LNCaP clone FGC (cell line): Measurements from ENCODE around the gene TRIM43B.
"Not testable (repeated sequence)": the region's sequence is repeated elsewhere in the genome, so short reads cannot be mapped to it uniquely, and the experiment has no call there.

Source experiments
- DNase-seq: peaks from one replicate; pipeline ENCODE4 v3.0.0-alpha.2; 2011; ENCODE audit warnings: low read depth
- H3K4me3 ChIP-seq: 2 replicates; pipeline ENCODE4 v1.5.1; 2011; ENCODE audit warnings: mild to moderate bottlenecking, low read depth, low read length, control low read depth
- TF ChIP-seq, protein P1 (sequence below): IDR thresholded peaks from 2 replicates; pipeline ENCODE4 v1.5.1; 2012; ENCODE audit warnings: mild to moderate bottlenecking; ENCODE audit not compliant: control insufficient read depth, insufficient read depth; ENCODE audit errors: extremely low read depth

TRIM43B gene

DNA sequence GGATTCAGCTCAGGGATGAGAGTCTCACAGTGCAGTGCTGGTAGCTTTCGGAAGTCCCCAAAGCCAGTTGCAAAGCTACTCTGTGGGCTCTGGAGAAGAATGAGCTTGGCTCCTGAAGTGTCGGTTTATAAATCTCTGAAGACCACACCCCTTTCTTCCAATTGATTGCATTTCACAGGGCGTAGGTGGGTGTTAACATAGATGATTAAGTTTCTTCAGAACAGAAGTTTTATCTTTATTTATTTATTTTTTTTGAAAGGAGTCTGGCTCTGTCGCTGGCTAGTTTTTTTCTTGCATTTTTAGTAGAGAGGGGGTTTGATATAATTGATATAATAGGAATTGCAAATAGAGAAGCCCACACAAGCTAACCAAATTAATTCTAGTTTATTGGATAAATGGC lies at the start of gene TRIM43B:
Gene TRIM43B, minus strand, starts transcription at position 101 of the 400 bp plus-strand sequence. CDS start 2,040 bp downstream, outside the sequence.
- DNase-seq: not testable (repeated sequence)

DNA sequence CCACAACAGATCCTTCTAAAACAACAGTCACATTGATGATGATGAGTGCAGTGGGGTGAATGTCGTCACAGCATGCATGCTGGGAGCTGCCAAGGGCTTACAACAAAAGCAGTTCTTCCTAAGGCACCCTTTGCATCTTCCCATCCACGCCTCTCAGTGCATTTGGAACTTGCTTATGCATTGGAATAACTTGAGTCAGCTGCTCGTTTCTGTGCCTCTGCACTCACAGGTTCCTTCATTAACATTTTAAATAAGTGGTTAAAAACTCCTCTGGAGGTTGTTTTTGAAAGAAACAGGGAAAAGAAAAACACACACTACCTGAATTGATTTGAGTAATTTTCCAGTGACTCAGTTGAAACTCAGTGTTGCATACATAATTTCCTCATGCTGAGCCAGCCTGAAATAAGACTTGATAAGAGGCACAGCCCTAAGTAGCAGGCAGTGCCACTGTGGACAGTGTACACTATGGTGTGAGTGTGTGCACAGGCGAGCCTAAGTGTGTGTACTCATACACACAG lies 46.8 kb upstream of the TRIM43B start:
- DNase-seq: no peak
- no peak overlapping the region for H3K4me3 ChIP-seq
- TF ChIP-seq, protein P1, sequence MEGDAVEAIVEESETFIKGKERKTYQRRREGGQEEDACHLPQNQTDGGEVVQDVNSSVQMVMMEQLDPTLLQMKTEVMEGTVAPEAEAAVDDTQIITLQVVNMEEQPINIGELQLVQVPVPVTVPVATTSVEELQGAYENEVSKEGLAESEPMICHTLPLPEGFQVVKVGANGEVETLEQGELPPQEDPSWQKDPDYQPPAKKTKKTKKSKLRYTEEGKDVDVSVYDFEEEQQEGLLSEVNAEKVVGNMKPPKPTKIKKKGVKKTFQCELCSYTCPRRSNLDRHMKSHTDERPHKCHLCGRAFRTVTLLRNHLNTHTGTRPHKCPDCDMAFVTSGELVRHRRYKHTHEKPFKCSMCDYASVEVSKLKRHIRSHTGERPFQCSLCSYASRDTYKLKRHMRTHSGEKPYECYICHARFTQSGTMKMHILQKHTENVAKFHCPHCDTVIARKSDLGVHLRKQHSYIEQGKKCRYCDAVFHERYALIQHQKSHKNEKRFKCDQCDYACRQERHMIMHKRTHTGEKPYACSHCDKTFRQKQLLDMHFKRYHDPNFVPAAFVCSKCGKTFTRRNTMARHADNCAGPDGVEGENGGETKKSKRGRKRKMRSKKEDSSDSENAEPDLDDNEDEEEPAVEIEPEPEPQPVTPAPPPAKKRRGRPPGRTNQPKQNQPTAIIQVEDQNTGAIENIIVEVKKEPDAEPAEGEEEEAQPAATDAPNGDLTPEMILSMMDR: no peak

More for the DNA sequence above, at the start of gene TRIM43B:
- not testable (repeated sequence) for H3K4me3 ChIP-seq

DNA sequence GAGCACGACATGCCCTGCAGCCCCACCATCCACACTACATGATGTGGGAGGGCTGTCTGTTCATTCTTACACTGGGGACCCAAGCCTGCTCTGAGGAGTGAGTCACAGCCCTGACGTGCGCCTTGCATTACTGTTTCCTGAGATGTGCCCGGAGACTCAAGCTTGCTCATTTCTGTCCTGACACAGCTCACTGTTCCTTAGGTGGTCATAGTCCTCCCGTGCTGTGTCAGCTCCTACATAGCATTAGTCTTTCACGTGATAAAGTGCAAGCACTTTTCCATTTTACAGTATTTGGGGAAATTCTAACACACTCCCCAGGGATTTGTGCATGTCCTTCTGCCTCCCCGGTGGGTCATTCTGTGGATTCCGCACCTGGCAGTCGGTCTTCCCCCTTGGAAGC lies 46.2 kb upstream of the TRIM43B start:
- DNase-seq: no peak
- no peak overlapping the region for H3K4me3 ChIP-seq
- TF ChIP-seq, protein P1: no peak

DNA sequence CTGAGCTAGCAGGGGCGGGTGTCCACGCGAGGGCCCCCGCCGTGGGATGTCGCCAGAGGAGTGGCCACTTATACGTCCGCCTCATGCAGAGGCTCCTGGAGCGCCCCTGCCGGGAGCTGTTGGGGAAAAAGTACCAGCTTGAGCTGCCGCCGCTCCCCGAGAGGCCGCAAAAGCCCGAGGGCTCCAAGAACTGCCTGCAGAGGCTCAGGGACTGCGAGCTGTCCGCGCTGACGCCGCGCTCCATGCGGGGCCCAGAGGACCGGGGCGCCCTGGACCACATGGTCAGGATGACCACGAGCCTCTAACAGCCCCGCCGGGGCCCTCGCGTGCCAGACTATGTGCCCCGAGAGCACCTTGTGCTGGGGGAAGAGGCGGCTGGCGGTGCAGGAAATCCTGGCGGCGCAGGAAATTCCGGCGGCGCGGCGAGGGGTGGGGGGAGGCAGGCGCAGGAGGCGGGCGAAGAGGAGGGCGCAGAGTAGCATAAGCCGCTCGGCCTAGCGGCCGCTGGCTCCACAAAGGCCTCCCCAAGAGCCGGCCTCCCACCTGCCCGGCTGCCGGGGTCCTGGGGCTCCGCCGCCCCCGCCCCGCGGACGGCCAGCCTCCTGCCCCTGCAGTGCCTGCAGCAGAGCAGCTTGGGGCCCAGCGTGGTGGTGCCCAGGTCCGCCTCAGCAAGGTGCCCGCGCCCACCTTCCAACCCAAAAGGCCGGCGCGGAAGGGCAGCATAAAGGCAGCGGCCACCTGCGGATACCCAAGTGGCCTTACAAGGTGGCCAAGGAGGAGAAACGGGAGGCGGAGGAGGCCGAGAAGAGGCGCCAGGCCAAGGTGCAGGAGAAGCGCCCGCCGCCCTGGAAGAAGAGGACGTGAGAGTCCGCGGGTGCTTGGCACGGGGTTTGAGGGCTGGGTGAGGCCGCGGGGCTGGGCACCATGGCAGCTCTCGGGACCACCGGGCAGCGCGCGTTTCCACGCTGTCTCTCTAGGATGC lies 42.1 kb upstream of the TRIM43B start:
- peak overlapping the region; percentile 73 for H3K4me3 ChIP-seq
- TF ChIP-seq, protein P1: peak; percentile 28; the same call in 1 of the 2 replicates
- peak; percentile 14 for DNase-seq

DNA sequence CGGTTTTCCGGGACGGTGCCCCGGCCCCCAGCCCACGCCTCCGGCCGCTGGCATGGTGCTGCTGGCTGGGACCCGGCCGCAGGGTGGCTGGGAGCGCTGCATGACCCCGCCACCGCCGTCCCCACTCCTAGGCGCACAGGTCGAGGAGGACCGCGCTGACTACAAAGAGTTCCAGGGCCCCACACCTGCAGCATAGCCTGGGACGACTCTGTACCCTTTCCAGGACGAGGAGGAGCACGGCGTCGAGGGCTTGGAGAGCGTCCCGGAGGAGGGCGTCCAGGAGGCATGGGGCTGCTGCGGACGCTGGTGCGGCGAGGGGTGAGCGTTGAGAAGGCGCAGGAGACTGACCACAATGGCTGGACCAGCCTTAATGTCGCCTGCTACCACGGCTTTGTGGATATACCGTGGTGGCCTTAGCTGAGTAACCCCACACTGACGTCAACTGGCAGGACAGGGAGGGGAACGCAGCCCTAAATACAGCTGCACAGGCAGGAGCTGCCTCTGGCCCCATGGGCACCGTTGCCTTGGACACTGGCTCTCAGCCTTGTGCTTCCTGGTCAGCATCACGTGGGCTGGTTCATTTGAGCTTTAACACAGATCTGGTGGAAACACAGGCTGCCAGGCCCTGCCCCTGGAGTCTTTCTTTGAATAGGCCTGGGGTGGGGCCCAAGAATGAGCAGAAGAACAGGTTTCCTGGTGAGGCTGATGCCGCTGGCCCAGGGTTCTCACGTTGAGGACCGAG lies 40.9 kb upstream of the TRIM43B start:
- peak overlapping the region; percentile 73 for H3K4me3 ChIP-seq

DNA sequence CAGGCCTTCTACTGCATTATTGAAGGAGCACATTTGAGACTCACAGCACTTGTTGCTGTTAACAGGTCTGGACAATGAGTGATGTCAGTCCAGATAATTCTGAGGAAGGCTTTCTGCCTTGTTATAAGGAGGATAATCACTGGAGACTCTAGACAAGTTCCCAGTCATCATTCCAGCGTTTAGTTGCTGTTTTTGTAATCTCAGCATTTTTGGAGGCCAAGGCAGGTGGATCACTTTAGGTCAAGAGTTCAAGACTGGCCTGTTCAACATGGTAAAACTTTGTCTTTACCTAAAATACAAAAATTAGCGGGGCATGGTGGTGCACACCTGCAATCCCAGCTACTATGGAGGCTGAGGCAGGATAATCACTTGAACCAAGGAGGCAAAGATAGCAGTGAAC lies 39.6 kb upstream of the TRIM43B start:
- TF ChIP-seq, protein P1: no peak
- H3K4me3 ChIP-seq: no peak overlapping the region
- DNase-seq: no peak

More for the DNA sequence above, 40.9 kb upstream of the TRIM43B start:
- peak; percentile 51 for DNase-seq
- TF ChIP-seq, protein P1: no peak

DNA sequence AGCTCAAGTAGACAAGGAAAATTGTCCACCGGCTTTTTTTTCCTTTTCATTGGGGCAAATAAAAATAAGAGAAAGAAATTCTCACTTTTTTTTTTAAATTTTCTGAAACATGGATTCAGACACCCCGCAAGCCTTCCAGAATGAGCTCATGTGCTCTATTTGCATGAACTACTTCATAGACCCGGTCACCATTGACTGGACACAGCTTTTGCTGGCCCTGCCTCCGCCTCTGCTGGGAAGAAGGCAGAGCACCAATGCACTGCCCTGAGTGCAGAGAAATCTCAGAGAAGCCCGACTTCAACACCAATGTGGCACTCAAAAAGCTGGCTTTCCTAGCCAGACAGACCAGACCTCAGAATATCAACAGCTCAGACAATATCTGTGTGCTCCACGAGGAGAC lies 30.2 kb upstream of the TRIM43B start:
- H3K4me3 ChIP-seq: no peak overlapping the region
- TF ChIP-seq, protein P1: no peak
- no peak for DNase-seq

DNA sequence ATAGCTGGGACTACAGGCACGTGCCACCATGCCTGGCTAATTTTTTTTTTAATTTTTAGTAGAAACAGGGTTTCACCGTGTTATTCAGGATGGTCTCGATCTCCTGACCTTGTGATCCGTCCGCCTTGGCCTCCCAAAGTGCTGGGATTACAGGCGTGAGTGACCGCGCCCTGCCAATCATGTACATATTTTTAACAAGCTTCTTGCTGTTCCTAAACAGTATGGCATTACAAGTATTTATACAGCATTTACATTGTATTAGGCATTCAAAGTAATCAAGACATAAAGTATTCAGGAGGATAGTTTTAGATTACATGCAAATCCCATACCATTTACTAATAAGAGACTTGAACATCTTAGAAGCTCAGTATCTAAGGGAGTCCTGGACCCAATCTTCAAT lies 29.7 kb upstream of the TRIM43B start:
- not testable (repeated sequence) for H3K4me3 ChIP-seq, DNase-seq
